ENCODE results near the gene C1orf105.

DNA sequence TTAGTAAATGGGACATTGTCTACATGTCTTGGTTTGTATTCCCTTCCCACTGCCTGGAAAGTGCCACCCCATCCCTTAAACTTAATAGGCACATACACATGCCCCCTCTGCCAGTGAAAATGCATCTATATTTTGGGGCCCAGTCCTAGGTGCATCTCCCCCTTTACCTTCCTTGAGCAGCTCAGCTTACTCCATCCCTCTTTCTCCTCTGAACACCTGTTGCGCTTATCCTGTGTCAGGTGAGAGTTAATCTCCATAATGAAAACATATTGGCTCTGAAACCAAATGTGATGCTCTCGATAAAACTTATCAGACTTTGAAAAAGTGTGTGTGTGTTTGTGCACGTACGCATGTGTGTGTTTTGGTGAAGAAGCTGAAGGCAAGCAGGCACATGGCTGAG lies 97.1 kb downstream of the C1orf105 start:
- TF ChIP-seq, protein P1, sequence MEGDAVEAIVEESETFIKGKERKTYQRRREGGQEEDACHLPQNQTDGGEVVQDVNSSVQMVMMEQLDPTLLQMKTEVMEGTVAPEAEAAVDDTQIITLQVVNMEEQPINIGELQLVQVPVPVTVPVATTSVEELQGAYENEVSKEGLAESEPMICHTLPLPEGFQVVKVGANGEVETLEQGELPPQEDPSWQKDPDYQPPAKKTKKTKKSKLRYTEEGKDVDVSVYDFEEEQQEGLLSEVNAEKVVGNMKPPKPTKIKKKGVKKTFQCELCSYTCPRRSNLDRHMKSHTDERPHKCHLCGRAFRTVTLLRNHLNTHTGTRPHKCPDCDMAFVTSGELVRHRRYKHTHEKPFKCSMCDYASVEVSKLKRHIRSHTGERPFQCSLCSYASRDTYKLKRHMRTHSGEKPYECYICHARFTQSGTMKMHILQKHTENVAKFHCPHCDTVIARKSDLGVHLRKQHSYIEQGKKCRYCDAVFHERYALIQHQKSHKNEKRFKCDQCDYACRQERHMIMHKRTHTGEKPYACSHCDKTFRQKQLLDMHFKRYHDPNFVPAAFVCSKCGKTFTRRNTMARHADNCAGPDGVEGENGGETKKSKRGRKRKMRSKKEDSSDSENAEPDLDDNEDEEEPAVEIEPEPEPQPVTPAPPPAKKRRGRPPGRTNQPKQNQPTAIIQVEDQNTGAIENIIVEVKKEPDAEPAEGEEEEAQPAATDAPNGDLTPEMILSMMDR (IDR thresholded peaks at IDR 0.05) = no peak
- TF ChIP-seq POLR2AphosphoS5 (IDR thresholded peaks at IDR 0.05) = no peak
